Adrenal gland (tissue), 5 donors: ENCODE data around the gene LIPG.

ENCODE experiments used
- CTCF ChIP-seq, 6 experiments: fragments of 450-650 bp in 4 of 6; fragments of 200-600 bp in 2 of 6; sonication (generic) in 1 of 6; IDR thresholded peaks; 1 replicate in 5 of 6; 2 replicates in 1 of 6; pipeline versions ENCODE4 v1.5.1 to v1.8.0; 2016 to 2021; ENCODE audit warnings: antibody characterized with exemption in 6 of 6, mild to moderate bottlenecking in 2 of 6, moderate library complexity in 1 of 6
- POLR2A ChIP-seq, 2 donors: fragments of 450-650 bp; IDR thresholded peaks; one replicate each; pipeline ENCODE4 v1.6.1; 2017; ENCODE audit warnings: antibody characterized with exemption in 2 of 2, mild to moderate bottlenecking in 2 of 2, moderate library complexity in 1 of 2
- donor health status: DM: no; HTN: no; CAD: no.

GRCh38 chr18:49613141-49613640 lies 51.3 kb downstream of the LIPG start:
- no peak for TF ChIP-seq CTCF (IDR thresholded peaks at IDR 0.05)
- no peak for TF ChIP-seq POLR2A (IDR thresholded peaks at IDR 0.05)
